ENCODE results near the gene STARD10. TPM values are rescaled to one million over a fixed set of nuclear protein-coding genes. Genes with fewer than 3 reads are reported as not detected.
A peak's percentile ranks its signal among the peaks of the same experiment; 100 is the strongest.

Gene STARD10
- total and polyA plus RNA-seq, 9 of the 15 experiments (the other 6 are each of a cell fraction or from before 2014, with no cell fraction given) = 0.15 to 52.9 (median 32.3) TPM

DNA sequence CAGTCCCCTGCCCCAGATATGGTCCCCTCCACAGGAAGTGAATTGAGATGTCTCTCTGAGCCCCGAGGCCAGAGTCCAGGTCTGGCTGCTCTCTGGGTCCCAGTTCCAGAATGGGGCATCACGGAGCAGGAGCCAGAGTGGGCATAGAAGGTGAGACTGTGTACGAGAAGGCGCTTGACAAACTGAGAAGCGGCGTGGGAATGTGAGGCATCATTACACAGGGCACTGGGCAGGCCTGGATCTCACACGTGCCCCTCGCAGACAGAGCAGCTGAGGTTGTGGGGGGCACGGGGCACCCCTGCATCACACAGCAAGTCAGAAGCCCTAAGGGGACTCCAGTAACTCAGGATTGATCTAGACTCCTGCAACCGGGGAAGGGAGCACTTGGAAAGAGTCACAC, 9.2 kb downstream of the STARD10 start:
- Histone ChIP-seq H3K27me3 (ENCODE audit: control insufficient read depth in 2 of 2, insufficient read depth in 2 of 2, low read length in 2 of 2) (no peaks in the 10 kb centered on the region), H3K4me3 (no peak overlapping the region), H3K4me2 (ENCODE audit: insufficient read depth, low read length) (no peak overlapping the region), H3K36me3 (ENCODE audit: control insufficient read depth, insufficient read depth, low read length) (no peaks in the 10 kb centered on the region), H3K79me2 (ENCODE audit: control insufficient read depth, insufficient read depth, low read length) (peaks cover 12% of the 10 kb centered on the region; the same call in 2 of the 3 replicates), H3K27ac (ENCODE audit: extremely low read depth, low read depth, low read length) (no peak overlapping the region), H3K9ac (ENCODE audit: insufficient read depth in 1 of 2, low read depth in 2 of 2, low read length in 2 of 2) (peak overlapping the region in 1 of 2 experiments; percentile 10; a peak in 1 of 4 replicates), H3K4me1 (replicated peaks in 1 of 2; ENCODE audit: control insufficient read depth in 2 of 2, insufficient read depth in 2 of 2, low read length in 2 of 2) (peaks cover 53 to 64% of the 10 kb centered on the region in 2 experiments), H2AFZ (ENCODE audit: low read depth, low read length) (no peak overlapping the region), H3K9me3 (replicated peaks; ENCODE audit: control insufficient read depth, insufficient read depth, low read depth, low read length) (no peaks in the 10 kb centered on the region), H4K20me1 (replicated peaks; ENCODE audit: control insufficient read depth, insufficient read depth, low read length) (no peaks in the 10 kb centered on the region), H3K9me1 (ENCODE audit: control insufficient read depth, insufficient read depth, low read length) (no peaks in the 10 kb centered on the region)
- ChIA-PET CTCF (ENCODE audit: low intra/inter-chr PET ratio) (no interaction called here), POLR2A (no interaction called here)
- TF ChIP-seq, protein P1, sequence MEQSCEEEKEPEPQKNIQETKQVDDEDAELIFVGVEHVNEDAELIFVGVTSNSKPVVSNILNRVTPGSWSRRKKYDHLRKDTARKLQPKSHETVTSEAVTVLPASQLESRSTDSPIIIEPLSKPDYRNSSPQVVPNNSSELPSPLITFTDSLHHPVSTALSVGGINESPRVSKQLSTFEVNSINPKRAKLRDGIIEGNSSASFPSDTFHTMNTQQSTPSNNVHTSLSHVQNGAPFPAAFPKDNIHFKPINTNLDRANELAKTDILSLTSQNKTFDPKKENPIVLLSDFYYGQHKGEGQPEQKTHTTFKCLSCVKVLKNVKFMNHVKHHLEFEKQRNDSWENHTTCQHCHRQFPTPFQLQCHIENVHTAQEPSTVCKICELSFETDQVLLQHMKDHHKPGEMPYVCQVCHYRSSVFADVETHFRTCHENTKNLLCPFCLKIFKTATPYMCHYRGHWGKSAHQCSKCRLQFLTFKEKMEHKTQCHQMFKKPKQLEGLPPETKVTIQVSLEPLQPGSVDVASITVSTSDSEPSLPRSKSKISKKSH (CRISPR knock-in tag; IDR thresholded peaks at IDR 0.05) = no peak
- TF ChIP-seq NCOA1 (IDR thresholded peaks at IDR 0.05; ENCODE audit: low read depth) = no peak
- TF ChIP-seq POLR2AphosphoS2 (IDR thresholded peaks at IDR 0.05; ENCODE audit: low read length) = no peak
- TF ChIP-seq, protein P2, sequence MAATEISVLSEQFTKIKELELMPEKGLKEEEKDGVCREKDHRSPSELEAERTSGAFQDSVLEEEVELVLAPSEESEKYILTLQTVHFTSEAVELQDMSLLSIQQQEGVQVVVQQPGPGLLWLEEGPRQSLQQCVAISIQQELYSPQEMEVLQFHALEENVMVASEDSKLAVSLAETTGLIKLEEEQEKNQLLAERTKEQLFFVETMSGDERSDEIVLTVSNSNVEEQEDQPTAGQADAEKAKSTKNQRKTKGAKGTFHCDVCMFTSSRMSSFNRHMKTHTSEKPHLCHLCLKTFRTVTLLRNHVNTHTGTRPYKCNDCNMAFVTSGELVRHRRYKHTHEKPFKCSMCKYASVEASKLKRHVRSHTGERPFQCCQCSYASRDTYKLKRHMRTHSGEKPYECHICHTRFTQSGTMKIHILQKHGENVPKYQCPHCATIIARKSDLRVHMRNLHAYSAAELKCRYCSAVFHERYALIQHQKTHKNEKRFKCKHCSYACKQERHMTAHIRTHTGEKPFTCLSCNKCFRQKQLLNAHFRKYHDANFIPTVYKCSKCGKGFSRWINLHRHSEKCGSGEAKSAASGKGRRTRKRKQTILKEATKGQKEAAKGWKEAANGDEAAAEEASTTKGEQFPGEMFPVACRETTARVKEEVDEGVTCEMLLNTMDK (IDR thresholded peaks at IDR 0.05; ENCODE audit: borderline replicate concordance, insufficient read depth, low read depth, low read length, poor library complexity, severe bottlenecking) = no peak
- TF ChIP-seq, protein P3, sequence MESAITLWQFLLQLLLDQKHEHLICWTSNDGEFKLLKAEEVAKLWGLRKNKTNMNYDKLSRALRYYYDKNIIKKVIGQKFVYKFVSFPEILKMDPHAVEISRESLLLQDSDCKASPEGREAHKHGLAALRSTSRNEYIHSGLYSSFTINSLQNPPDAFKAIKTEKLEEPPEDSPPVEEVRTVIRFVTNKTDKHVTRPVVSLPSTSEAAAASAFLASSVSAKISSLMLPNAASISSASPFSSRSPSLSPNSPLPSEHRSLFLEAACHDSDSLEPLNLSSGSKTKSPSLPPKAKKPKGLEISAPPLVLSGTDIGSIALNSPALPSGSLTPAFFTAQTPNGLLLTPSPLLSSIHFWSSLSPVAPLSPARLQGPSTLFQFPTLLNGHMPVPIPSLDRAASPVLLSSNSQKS (CRISPR knock-in tag; IDR thresholded peaks at IDR 0.05) = no peak
- no peak for TF ChIP-seq EGR1 (conservative IDR thresholded peaks at IDR 0.05)
- no peak for TF ChIP-seq JUND (IDR thresholded peaks at IDR 0.05; ENCODE audit: borderline replicate concordance, low read depth, low read length)
- TF ChIP-seq JUND (tag; IDR thresholded peaks at IDR 0.05; ENCODE audit: borderline replicate concordance, low read depth, low read length) = no peak
- TF ChIP-seq, protein P4, sequence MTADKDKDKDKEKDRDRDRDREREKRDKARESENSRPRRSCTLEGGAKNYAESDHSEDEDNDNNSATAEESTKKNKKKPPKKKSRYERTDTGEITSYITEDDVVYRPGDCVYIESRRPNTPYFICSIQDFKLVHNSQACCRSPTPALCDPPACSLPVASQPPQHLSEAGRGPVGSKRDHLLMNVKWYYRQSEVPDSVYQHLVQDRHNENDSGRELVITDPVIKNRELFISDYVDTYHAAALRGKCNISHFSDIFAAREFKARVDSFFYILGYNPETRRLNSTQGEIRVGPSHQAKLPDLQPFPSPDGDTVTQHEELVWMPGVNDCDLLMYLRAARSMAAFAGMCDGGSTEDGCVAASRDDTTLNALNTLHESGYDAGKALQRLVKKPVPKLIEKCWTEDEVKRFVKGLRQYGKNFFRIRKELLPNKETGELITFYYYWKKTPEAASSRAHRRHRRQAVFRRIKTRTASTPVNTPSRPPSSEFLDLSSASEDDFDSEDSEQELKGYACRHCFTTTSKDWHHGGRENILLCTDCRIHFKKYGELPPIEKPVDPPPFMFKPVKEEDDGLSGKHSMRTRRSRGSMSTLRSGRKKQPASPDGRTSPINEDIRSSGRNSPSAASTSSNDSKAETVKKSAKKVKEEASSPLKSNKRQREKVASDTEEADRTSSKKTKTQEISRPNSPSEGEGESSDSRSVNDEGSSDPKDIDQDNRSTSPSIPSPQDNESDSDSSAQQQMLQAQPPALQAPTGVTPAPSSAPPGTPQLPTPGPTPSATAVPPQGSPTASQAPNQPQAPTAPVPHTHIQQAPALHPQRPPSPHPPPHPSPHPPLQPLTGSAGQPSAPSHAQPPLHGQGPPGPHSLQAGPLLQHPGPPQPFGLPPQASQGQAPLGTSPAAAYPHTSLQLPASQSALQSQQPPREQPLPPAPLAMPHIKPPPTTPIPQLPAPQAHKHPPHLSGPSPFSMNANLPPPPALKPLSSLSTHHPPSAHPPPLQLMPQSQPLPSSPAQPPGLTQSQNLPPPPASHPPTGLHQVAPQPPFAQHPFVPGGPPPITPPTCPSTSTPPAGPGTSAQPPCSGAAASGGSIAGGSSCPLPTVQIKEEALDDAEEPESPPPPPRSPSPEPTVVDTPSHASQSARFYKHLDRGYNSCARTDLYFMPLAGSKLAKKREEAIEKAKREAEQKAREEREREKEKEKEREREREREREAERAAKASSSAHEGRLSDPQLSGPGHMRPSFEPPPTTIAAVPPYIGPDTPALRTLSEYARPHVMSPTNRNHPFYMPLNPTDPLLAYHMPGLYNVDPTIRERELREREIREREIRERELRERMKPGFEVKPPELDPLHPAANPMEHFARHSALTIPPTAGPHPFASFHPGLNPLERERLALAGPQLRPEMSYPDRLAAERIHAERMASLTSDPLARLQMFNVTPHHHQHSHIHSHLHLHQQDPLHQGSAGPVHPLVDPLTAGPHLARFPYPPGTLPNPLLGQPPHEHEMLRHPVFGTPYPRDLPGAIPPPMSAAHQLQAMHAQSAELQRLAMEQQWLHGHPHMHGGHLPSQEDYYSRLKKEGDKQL (CRISPR knock-in tag; IDR thresholded peaks at IDR 0.05; ENCODE audit: borderline replicate concordance) = no peak
- TF ChIP-seq MTA3 (IDR thresholded peaks at IDR 0.05; ENCODE audit: borderline replicate concordance) = no peak
- no peak for TF ChIP-seq ZNF830 (CRISPR knock-in tag; IDR thresholded peaks at IDR 0.05)
- TF ChIP-seq ZNF717 (CRISPR knock-in tag; IDR thresholded peaks at IDR 0.05) = no peak
- in situ Hi-C loops (cut with MboI) (no loop called here), intact Hi-C loops (cut with micrococcal nuclease) (no loop called here)
- no peak for FAIRE-seq
- 50% methylated on average over 6 of the region's 10 CpGs for WGBS (ENCODE audit: insufficient coverage, low coverage, missing lambda C conversion rate)
- no TSS peak for BruUV-seq (replicated peaks)
- ATAC-seq = no peak
- no peak for DNase-seq (ENCODE audit: extremely low read depth in 1 of 4, low spot score in 3 of 4)

Measured in K562 (cell line).